Sigmoid colon (tissue), 4 donors: ENCODE data around the gene RTL3.
"Not testable (repeated sequence)": the region's sequence is repeated elsewhere in the genome, so short reads cannot be mapped to it uniquely, and the experiment has no call there.

Source experiments
- CTCF ChIP-seq, 4 experiments: fragments of 450-650 bp in 3 of 4; fragments of 200-600 bp in 1 of 4; IDR thresholded peaks; one replicate each; pipeline ENCODE4 v1.5.1; 2016 to 2019; ENCODE audit warnings: antibody characterized with exemption in 4 of 4, mild to moderate bottlenecking in 3 of 4, moderate library complexity in 2 of 4
- EP300 ChIP-seq, 4 donors: sonication (generic); formaldehyde crosslinking; IDR thresholded peaks; one replicate each; pipeline ENCODE4 v1.6.1; 2017; ENCODE audit warnings: antibody characterized with exemption in 4 of 4
- POLR2A ChIP-seq, 2 donors: fragments of 450-650 bp; IDR thresholded peaks; one replicate each; pipeline ENCODE4 v1.6.1; 2016; ENCODE audit warnings: antibody characterized with exemption in 2 of 2, mild to moderate bottlenecking in 2 of 2, moderate library complexity in 2 of 2

- not testable (repeated sequence) for TF ChIP-seq CTCF, EP300, POLR2A (IDR thresholded peaks at IDR 0.05)
Observed at GRCh38 chrX:78636096-78636495, 23.0 kb downstream of the RTL3 start.
